KMS-11 (cell line): ENCODE data around the gene MTHFSD.

ENCODE experiments used
- H2AFZ ChIP-seq: fragments of 200-600 bp; sonication (generic); 2 replicates; pipeline ENCODE4 v1.6.1; 2016; ENCODE audit warnings: antibody characterized with exemption, mixed run types, low read depth
- H3K27ac ChIP-seq: fragments of 200-600 bp; sonication (generic); 2 replicates; pipeline ENCODE4 v1.6.1; 2016; ENCODE audit warnings: mild to moderate bottlenecking, mixed run types
- H3K27me3 ChIP-seq: fragments of 200-600 bp; sonication (generic); 2 replicates; pipeline ENCODE4 v1.6.1; 2017; ENCODE audit warnings: mild to moderate bottlenecking, low read depth, mixed run types, moderate library complexity; ENCODE audit not compliant: insufficient read depth
- H3K36me3 ChIP-seq: fragments of 200-600 bp; sonication (generic); 2 replicates; pipeline ENCODE4 v1.6.1; 2017; ENCODE audit warnings: mild to moderate bottlenecking, mixed run types; ENCODE audit not compliant: insufficient read depth
- H3K4me1 ChIP-seq: fragments of 200-600 bp; sonication (generic); 2 replicates; pipeline ENCODE4 v1.6.1; 2016; ENCODE audit warnings: mild to moderate bottlenecking, low read depth, mixed run types; ENCODE audit not compliant: poor library complexity, severe bottlenecking
- H3K4me2 ChIP-seq: fragments of 200-600 bp; sonication (generic); 2 replicates; pipeline ENCODE4 v1.7.0; 2016; ENCODE audit warnings: mild to moderate bottlenecking, mixed run types
- H3K4me3 ChIP-seq: fragments of 200-600 bp; sonication (generic); IDR thresholded peaks from 2 replicates; pipeline ENCODE4 v1.6.1; 2017; ENCODE audit warnings: low read depth, low read length, mixed read lengths; ENCODE audit not compliant: insufficient read depth
- H3K79me2 ChIP-seq: fragments of 200-600 bp; sonication (generic); 2 replicates; pipeline ENCODE4 v1.6.1; 2016; ENCODE audit warnings: low read depth, mixed run types; ENCODE audit not compliant: insufficient read depth
- H3K9ac ChIP-seq: fragments of 200-600 bp; sonication (generic); 2 replicates; pipeline ENCODE4 v1.6.1; 2016; ENCODE audit warnings: mild to moderate bottlenecking, mixed run types
- H4K20me1 ChIP-seq: fragments of 200-600 bp; sonication (generic); 2 replicates; pipeline ENCODE4 v1.6.1; 2016; ENCODE audit warnings: mild to moderate bottlenecking, mixed run types; ENCODE audit not compliant: insufficient read depth
- CTCF ChIP-seq: fragments of 200-600 bp; sonication (generic); conservative IDR thresholded peaks from 2 replicates; pipeline ENCODE4 v1.6.1; 2017; ENCODE audit warnings: low read depth, mild to moderate bottlenecking, antibody characterized with exemption, low read length, moderate library complexity, mixed read lengths

Gene MTHFSD

GRCh38 chr16:86598607-86599565, 43.9 kb upstream of the MTHFSD start:
- Histone ChIP-seq H3K79me2 (no peaks in the 10 kb centered on the region), H3K9ac (no peak overlapping the region), H3K4me3 (no peak overlapping the region), H3K4me2 (no peak overlapping the region), H3K4me1 (no peaks in the 10 kb centered on the region), H3K27ac (no peak overlapping the region), H4K20me1 (no peaks in the 10 kb centered on the region), H2AFZ (no peak overlapping the region), H3K27me3 (peaks cover 17% of the 10 kb centered on the region), H3K36me3 (no peaks in the 10 kb centered on the region)
- TF ChIP-seq CTCF: no peak

- Histone ChIP-seq H3K4me1 (no peaks in the 10 kb centered on the region), H3K79me2 (no peaks in the 10 kb centered on the region), H3K9ac (no peak overlapping the region), H3K27ac (no peak overlapping the region), H3K4me2 (no peak overlapping the region), H3K27me3 (peaks cover 26% of the 10 kb centered on the region), H3K36me3 (no peaks in the 10 kb centered on the region), H4K20me1 (no peaks in the 10 kb centered on the region), H3K4me3 (no peak overlapping the region), H2AFZ (no peak overlapping the region)
- no peak for TF ChIP-seq CTCF
Observed at GRCh38 chr16:86597880-86598606, 43.0 kb upstream of the MTHFSD start.

- Histone ChIP-seq H3K27me3 (peaks cover 30% of the 10 kb centered on the region), H3K27ac (no peak overlapping the region), H3K4me1 (no peaks in the 10 kb centered on the region), H2AFZ (no peak overlapping the region), H3K4me2 (no peak overlapping the region), H4K20me1 (no peaks in the 10 kb centered on the region), H3K9ac (no peak overlapping the region), H3K36me3 (no peaks in the 10 kb centered on the region), H3K4me3 (no peak overlapping the region), H3K79me2 (no peaks in the 10 kb centered on the region)
- TF ChIP-seq CTCF: no peak
Observed at GRCh38 chr16:86597126-86597879, 42.3 kb upstream of the MTHFSD start.

- H3K4me2 ChIP-seq: no peak overlapping the region
- no peak overlapping the region for H3K9ac ChIP-seq
- TF ChIP-seq CTCF: no peak
- no peaks in the 10 kb centered on the region for H3K4me1 ChIP-seq
- H3K4me3 ChIP-seq: no peak overlapping the region
- H3K27me3 ChIP-seq: peaks cover 32% of the 10 kb centered on the region
- H4K20me1 ChIP-seq: no peaks in the 10 kb centered on the region
- no peak overlapping the region for H2AFZ ChIP-seq
- H3K36me3 ChIP-seq: no peaks in the 10 kb centered on the region
- H3K27ac ChIP-seq: no peak overlapping the region
- no peaks in the 10 kb centered on the region for H3K79me2 ChIP-seq
Observed at GRCh38 chr16:86595983-86596605, 41.1 kb upstream of the MTHFSD start.
